Measurements from ENCODE around the gene TOP2B.

The TOP2B gene

DNA sequence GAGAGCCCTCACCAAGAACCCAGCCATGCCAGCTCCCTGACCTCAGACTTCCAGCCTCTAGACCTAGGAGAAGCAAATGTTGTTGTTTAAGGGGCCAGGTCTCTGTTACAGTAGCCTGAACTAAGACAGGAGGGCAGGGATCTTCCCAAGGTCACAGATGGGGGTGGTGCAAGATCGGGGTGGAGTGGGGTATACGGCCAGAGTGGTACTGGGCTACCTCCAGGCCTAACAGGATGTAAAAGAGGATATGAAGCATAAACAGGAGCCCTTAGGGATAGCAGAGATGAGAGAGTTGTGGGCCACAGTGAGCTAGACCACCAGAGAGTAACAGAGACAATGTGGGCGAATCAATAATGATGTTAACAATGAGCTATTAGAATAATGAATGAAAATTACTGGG, 82.9 kb downstream of the TOP2B start:
- DNase-seq: no peak

DNA sequence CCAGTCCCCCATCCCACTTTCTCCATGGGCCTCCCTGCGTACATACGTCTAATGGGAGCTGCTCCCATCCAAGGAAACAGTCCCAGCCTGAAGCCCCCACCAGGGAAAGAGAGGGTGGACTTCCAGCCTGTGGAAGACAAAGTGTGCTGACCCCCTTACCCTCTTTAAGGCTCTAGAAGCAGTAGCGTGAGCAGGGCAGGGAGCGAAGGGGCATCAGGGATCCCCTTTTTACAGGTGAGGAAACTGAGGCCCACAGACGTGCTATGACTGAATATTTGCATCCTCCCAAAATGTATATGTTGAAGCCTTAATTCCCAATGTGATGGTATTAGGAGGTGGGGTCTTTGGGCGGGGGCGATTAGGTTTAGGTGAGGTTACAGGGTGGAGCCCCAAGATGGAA, 83.4 kb downstream of the TOP2B start:
- DNase-seq: no peak

DNA sequence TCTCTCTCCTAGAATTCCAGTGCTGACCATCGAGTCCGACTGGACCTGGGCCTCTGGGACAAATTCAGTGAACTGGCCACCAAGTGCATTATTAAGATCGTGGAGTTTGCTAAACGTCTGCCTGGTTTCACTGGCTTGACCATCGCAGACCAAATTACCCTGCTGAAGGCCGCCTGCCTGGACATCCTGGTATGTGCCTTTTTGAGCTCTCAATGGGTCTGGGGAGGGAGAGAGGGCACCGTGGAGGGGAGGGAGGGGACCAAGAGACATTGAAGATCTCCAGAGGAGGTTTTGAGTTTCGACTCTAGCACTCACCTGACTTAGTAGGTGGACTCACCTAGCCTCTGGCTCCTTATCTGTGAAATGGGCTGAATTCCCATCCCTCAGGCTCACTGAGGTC, 84.2 kb downstream of the TOP2B start:
- no peak for DNase-seq

DNA sequence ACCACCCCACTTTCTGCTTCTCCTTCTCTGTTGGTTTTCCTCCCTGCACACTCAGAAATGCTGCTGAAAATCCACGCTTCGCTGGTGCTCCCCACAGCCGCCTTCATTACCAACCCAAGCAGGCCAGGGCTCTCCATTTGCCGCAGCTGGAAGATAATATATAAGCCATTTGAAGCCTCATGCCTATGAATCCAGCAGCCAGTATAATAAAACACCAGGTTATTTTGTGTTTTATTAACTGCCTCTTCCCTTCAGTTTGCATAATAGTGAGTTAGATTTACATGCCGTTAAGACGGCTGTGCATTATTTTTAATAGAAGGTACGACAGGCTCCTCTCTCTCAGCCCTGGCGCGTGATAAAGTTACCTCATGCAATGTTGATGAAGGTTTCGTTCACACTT, 86.6 kb downstream of the TOP2B start:
- DNase-seq: no peak

DNA sequence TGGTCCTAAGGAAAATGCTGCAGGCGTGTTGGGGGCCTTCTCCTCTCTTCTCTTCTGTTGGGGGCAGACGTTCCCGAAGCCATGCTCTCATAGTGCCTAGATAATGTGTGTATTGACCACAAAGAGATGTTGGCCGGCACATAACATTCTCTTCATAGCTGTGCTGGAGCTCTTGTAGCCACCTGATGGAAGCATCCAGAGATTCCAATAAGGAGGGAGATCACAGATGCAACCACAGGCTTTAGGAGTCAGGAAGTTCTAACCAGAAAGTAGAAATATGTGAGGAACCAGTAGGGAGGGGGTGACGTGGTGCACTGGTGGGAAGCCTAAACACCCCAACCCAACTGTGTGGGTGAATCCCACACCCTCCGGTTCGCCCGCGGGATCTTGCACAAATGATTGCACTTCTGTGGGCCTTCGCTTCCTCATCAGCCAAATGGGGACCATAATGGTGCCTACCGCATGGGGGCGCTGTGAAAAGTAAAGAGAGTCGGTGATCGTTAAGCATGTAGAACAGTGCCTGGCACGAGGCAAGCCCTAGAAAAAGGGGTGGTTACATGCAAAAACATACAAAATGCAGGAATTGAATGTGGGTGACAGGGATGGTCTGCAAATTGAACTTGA, 87.8 kb downstream of the TOP2B start:
- DNase-seq: no peak

DNA sequence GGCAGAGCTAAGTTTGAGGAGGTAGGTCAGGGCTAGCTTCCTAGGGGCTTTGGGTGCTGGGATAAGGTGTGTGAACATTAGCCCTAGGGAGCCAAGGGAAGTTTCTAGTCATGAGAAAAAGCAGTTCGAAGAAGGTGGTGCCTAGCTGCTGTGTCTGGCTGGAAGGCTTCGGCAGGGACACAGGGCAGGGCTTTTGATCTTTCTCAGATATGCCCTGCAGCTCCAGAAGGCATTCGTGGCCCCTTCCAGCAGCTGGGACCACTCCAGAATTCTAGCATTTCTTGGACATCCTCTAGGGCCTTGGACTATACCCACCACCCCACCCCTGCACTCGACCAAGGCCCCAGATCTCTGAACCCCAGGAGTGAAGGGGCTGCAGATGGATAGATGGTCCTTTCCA, 88.6 kb downstream of the TOP2B start:
- no peak for DNase-seq

DNA sequence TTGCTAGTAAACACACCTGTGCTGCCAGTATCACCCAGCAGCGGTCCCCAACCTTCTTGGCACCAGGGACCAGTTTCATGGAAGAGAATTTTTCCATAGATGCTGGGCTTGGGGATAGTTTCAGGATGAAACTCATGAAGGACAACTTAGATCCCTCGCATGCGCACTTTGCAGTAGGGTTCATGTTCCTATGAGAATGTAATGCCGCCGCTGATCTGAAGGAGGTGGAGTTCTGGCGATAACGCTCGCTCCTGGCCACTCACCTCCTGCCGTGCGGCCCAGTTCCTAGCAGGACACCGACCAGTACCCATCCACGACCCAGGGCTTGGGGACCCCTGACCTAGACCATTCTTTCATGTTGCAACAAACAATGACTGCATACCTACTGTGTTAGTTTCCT, 89.7 kb downstream of the TOP2B start:
- DNase-seq: no peak

DNA sequence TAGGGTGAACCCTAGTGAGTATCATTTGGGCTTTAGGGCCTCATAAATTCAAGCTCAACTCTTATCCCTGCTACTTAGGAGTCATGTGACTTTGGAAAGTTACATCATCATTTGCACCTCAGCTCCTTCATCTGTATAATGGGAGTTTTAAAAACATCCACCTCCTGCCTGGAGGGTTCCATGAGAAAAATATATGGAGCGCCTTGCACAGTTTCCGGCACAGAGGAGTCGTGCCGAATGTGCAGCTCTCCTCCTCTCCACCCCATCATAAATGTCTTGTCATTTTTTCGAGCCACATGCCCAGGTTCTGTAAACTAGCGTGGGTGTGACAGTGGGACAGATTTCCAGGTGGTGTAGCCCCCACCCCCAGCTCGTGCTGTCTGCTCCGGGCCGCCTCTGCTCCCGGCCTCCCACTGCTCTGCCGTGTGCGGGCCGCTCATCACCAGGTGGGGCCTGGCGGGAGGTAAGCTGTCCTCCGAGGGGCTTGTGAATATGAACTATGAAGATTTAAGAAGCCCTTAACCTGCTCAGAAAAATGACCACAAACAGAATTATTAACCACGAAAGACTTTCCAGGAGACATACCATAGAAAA, 90.4 kb downstream of the TOP2B start:
- no peak for DNase-seq

DNA sequence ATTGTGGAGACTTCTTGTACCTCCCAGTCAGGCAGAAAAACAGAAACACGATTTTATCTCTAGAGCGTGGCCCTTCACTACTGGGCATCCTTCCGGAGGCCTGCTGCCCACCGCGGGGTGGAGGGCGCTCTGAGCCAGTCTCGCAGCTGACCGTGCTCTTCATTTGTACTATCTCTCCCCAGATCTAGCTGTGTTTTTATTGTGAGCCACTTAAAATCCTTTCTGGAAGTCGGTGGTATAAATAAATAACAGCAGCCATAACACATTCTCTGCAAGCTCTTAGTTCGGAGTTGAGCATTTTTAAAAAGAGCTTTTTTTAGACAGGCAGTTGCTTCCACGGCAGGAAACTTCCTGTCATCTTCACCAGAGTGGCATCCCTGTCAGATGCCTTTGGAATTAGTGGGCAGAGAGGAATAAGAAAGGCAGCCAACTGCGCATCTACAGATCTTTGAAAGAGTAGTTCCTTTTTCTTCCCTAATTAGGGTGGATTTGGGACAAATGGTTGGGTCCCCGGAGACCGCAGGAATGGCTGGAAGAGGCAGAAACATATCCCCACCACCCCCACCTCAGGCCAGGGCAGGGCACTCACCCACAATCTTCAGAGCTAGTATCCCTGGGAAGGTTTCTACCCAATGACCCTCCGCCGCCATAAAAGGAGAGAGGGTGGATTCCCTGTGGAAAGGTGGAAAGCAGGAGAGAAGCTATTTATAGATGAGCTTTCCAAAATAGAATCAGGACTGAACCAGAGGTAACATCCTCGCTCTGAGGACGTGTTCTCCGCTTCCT, 91.1 kb downstream of the TOP2B start:
- no peak for DNase-seq

DNA sequence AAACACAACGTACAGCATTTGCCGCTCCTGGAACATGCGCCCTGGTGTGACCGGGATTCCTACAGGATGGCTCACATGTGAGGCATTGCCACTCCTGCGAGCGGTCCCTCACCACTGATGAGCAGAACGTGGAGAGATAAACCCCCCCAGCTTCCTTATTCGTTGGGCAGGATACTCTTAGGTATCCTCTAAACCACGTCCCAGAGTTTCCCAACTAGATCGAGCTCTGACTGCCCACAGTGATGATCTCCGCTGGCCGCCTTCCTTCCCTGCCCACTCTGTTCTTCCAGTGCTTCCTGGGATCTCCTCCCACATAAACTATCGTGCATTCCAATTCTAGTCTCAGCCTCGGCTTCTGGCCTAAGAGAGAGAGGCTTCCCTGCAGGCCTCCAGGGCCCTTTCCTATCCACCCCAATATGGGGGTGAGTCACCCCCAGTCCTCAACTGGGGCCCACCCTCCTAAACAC, 91.8 kb downstream of the TOP2B start:
- DNase-seq: no peak

DNA sequence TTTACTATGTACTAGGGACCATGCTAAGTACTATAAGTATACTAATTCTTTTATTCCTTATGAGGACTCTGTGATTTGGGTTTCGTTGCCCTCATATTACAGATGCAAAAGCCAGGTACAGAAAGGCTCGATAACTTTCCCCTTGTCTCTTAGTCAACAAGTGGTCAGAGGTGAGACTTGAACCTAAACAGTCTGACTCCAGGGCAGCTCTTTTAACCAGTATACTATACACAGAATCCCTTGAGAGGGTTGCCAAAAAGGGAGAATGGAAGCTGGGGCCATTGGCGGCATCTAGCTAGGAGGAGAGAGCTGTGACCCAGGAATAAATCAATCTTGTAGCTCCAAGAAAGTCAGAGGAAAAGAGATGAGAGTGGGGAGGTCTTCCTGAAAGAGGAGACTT, 92.4 kb downstream of the TOP2B start:
- DNase-seq: no peak

DNA sequence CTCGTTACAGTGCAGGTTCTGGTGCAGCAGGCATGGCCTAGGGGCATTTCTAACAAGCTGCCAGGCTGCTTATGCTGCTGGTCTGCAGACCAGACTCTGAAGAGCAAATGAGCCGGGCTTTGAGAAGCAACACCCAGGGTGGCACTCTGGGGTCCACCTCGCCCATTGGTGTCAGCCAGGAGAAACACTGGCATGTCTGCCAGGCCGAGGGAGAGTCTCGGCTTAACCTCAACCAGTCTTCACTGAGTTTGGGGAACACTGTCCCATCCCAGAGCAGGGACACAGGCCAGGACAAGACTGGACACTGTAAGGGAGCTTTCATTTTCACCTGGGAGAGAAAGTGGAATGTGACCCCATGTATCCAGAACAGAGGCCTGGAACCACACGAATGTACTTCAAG, 93.4 kb downstream of the TOP2B start:
- DNase-seq: no peak

DNA sequence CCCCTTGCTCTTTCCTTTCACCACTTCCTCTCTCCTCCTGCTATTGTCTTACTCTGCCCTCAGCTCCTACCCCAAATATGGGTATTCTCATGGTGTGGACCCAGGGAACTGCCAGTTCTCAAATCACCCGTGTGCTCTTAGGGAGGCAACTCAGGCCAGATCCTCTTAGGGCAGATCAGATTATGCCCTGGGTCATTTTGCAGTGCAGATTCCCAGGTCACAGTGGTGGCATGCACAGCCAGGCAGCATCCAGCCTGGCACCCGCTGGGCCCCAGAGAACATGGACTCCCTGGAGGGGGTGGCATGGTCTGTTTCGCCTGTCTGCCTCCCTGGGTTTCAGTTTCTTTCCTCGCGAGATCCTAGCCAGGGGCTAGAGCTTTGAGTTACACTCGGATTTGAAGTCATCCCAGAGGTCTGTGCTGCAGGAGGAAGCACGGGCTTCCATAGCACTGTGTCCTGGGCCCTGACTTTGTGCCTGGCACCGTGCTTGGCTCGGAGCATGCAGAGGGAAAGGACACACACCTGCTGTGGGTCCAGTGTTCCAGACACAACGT, 96.1 kb downstream of the TOP2B start:
- no peak for DNase-seq

DNA sequence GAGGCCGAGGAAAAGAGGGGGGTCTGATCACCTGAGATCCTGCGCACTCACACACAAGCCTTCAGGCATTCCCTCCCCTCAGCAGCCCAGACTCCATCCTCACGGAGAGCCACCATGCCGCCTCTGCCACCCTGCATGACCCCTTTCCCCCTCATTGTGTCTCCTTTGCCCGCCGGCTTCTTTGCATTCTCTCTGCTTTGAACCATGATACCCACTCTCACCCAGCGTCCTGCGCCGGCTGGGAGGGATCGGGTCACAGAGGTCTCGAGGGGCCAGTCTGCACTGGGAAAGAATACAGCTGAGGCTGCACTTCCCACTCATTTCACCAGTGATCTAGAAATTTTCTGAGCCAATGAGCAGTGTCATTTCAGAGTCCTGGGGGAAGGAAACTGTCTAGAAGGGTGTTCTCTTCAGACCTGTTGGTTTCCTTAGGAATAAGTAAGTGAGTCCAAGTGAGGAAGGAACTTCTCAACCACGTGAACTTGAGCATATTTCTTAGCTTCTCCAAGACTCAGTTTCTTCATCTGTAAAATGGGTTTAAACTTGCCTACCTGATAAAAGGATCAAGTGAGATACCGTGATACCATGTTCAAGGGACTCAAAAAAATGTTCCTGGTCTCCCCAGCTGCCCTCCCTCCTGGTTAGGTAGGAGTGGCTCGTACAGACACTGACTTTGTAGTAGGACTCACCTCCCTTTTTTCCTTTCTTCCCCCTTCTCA, 96.7 kb downstream of the TOP2B start:
- no peak for DNase-seq

DNA sequence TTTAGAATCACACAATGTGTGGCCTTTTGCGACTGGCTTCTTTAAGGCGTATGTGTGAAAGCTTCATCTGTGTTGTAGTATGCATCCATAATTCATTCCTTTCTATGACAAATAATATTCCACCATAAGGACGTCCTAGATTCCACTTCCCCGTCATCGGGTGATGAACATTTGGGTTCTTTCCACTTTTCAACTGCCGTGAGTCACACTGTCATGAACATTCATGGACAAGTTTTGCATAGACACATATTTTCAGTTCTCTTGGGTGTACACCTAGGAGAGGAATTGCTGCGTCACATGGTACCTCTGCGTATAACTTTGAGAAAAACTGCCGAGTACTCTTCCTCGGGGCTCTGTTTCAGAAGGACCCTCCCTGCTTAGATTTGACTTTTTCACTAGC, 97.3 kb downstream of the TOP2B start:
- no peak for DNase-seq

DNA sequence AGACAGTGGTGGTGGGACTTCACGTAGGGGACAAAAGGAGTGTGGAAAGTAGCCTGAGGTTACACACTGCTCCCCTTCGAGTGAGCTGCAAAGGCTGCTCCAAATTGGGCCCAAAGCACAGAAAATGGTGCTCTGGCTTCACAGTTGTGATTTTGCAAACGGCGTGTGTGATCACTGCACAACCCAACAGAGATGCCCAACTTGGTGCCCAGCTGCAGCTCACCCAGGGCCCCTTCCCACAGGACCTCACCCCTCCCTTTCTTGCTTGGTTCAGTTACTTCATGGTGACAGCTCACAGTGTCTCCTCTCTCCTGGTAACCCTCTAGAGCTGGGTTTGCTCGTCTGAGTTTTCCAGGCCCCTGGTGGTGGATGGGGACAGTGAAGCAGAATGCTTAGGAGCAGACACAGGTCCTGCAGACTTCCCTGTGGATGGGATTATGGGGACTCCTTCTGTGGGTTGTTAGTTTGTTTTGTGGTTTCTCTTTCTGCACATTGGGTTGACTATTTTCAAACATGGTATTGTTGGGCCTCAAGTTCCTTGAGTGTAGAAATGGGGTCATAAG, 98.3 kb downstream of the TOP2B start:
- DNase-seq: no peak

DNA sequence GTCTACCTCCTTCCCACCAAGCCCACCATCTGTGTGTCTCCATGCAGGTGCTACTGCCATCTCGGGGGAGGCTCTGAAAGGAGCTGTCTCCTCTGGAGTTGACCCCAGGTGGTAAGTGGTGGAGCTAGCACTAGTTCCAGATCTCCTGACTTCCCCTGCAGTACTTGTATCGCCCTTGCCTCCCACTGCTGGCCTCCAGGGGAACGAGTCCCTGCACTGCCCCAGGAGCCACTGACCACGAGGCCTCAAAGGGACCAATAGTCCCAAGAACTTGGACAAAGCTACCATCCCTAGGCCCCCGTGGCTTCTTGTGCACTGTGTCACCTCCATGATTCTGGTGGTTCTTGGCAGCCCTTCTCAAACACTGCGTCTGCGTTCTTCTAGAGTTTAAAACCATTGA, 98.9 kb downstream of the TOP2B start:
- DNase-seq: no peak

DNA sequence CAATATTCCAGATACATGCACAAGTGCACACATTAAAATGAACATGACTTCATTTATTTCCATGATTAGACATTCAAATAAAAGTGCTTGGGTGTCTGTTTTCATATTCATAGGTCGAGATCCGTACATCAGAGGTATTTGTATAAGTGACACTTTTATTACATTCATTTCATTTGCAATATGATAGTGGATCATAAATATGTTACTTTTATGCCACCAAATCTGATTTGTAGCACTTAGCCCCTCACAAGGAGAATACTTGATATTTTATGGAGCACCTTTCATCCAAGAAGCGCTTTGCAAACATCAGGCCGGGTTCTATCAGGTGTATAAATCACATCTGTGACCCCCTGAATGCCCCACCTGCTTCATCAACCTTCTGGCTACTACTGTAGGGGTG, 100.6 kb downstream of the TOP2B start:
- no peak for DNase-seq

DNA sequence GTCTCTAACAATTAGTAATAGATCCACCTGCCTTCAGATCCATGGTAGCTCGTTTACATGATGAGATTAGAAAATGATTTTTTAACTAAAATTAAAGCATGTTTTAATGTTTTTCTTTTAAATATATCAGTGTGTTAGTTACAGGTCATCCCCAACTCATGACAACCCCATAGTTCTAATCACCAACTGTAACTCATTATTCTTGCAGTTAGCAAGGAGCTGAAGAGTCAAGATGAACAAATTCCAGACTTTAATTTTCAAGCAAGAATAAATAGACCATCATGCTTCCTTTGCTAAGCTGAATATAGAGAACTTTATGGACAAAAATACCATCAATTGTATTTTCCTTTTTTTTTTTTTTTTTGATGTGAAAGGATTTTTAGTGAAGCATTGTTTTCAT, 101.1 kb downstream of the TOP2B start:
- DNase-seq: no peak

DNA sequence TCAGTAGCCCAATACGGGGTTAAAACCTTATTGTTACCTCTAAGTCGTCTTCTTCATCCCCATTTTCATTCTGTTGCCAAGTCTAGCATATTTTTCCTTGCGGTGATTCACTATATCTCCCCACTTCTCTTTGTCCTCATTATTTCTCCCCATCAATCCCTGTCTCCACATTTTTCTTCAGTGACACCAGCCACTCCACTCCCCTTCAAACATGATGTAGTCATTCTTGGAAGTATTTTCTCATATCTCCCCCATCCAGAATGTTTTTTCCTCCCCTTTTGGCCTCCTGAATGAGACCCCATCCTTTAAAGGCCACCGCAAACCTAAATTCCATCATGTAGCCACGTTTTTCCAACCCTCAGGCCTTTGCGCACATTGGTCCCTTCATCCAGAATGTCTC, 105.9 kb downstream of the TOP2B start:
- no peak for DNase-seq

DNA sequence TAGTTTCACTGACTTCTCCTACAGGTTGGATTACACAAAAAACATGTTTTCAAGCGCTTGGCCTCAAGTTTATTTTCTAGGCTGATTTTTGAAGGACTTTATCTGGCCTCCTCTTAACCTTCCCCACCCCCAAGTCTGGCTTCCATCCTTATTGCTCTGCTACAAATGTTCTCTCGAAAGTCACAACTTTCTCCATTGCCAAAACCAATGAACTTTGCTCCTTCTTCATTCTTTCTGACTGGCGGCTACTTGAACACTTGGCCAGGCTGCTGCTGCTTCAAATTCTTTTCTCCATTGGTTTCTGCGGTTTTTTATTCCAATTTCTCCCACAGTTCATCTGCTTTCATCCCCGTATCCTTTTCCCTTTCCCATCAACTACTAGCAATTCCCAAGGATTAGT, 106.6 kb downstream of the TOP2B start:
- peak; percentile 49 for DNase-seq

DNA sequence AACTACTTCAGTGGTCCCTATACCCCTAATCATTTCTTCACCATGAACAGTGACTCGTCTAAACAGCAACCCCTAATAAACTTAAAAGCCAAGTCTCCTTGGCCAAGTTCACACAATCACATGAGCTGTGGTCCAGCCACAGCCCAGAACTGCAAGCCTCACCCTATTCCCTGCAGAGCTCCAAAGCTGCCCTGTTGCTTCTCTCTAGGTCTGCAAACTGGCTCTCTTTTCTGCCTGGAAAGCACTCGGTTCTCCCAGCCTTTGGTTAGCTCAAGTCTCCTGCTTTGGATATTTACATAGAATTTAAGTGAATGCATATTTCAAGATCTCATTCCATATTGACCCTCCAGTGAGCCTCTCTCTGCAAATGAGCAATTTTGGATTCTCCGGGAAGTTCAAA, 107.0 kb downstream of the TOP2B start:
- peak; percentile 38 for DNase-seq

DNA sequence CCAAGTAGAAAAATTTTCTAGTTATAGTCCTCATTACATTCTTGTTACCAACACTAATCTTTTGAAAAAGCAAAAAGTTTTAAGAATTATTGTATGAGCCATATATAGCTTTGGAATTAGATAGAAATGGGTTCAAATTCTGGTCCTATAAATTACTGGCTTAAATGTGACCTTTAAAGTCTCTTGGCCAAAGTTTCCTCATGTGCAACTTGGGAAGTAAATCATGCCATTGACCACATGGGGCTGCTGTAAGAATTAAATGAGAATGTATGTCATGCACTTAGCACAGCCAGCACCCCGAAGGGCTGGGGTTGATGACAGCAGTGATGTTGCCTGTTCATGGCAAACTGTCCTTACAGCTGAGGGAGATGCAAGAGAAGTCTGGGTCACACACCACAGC, 108.3 kb downstream of the TOP2B start:
- no peak for DNase-seq

Measured in right hindlimb (tissue), 1 donor.